Stimulated activated naive CD4-positive, alpha-beta T cell (primary cell): ENCODE measurements around the gene MAEL.
A peak's percentile ranks its signal among the peaks of the same experiment; 100 is the strongest.
"Not testable (repeated sequence)": the region's sequence is repeated elsewhere in the genome, so short reads cannot be mapped to it uniquely, and the experiment has no call there.

Experiments used
- DNase-seq, 6 experiments: peaks; one replicate each; lab custom pipeline; 2025; lab: John Stamatoyannopoulos, UW

Gene MAEL

GRCh38 chr1:166977951-166978350 is 11.1 kb upstream of the MAEL start:
- DNase-seq, result no peak

DNA sequence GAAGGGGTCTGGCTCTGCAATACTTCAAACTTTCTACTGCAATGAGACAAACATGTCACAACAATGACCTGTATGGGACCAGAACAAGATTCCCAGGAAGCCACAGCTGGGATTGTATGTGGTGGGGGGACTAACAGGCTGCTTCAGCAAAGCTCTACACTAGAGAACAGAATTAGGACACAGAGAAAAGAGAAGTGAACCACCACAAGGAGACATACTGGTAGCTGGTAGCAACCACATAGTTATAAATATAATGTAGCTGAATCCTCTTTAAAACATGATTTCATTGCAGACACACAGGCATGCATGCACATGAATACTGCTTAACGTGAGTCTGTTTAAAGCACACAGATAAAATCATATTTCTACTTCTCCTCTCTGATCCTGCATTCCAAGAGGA is 10.3 kb upstream of the MAEL start:
- no peak for DNase-seq

DNA sequence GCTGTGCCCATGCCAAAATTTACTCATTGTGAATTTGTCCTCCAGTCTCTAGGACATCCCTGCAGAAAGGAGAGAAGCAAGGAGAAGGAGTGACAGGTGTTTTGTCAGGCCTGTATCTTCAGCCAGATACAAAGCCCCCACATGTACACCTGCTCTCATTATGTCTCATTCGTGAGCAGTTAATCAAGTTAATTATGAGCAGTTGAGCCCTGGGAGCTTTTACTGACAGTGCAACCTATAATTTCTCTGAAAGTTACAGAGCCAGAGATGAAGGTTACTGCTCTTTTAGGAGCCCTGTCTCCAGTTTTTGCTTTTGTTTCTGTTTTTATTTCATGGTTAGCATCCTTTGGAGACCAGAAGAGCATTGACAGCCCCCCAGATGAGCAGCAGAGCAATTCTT is 8.7 kb upstream of the MAEL start:
- no peak for DNase-seq

DNA sequence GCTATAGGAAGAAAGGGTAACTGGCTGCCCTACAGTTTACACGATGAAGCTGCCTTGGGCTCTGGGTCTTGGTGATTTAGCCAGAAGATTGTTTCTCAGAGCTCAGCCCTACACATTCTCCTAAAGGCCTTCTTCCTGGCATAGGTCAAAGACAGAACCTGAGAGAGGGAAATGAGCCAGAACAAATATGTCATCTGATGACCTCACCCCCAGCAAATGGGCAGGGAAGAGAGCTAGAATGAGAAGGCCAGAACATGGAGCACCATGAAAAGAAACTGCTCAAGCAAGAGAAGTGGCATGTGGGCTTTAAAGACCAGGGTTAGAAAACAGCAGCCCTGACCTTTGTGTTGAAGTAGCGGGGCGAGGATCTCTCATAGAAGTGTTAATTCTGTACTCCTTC is 8.3 kb upstream of the MAEL start:
- DNase-seq, result no peak

DNA sequence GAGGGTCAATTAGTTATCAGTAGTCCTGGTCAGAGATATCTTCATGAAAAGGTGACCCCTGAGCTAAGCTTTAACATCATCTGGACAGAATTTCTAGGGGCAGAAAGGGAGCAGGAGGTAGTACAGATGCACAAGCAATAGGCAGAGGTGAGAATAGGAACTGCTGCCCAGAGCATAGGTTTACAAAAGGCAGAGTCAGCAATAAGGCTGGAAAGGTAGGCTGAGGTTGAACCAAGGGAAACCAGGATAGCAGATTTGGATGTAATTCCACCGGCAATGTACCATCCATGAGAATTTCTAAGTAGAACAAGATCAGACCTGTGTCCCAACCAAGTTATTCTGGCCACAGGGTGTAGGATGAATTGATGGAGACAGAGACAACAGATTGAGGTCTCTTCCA is 7.5 kb upstream of the MAEL start:
- no peak for DNase-seq

GRCh38 chr1:166999075-166999474 is 10.0 kb downstream of the MAEL start:
- no peak for DNase-seq

- no peak for DNase-seq
Measured at GRCh38 chr1:166999500-167000055, 10.5 kb downstream of the MAEL start.

- DNase-seq, result no peak
Measured at GRCh38 chr1:167000546-167000945, 11.5 kb downstream of the MAEL start.

- no peak for DNase-seq
Measured at GRCh38 chr1:167002354-167002753, 13.3 kb downstream of the MAEL start.

GRCh38 chr1:167003711-167004110 is 14.6 kb downstream of the MAEL start:
- DNase-seq, result no peak

- DNase-seq, result no peak
Measured at GRCh38 chr1:167011560-167012191, 22.6 kb downstream of the MAEL start.

- no peak for DNase-seq
Measured at GRCh38 chr1:167012570-167012969, 23.5 kb downstream of the MAEL start.

GRCh38 chr1:167013108-167013929 is 24.2 kb downstream of the MAEL start:
- no peak for DNase-seq

DNA sequence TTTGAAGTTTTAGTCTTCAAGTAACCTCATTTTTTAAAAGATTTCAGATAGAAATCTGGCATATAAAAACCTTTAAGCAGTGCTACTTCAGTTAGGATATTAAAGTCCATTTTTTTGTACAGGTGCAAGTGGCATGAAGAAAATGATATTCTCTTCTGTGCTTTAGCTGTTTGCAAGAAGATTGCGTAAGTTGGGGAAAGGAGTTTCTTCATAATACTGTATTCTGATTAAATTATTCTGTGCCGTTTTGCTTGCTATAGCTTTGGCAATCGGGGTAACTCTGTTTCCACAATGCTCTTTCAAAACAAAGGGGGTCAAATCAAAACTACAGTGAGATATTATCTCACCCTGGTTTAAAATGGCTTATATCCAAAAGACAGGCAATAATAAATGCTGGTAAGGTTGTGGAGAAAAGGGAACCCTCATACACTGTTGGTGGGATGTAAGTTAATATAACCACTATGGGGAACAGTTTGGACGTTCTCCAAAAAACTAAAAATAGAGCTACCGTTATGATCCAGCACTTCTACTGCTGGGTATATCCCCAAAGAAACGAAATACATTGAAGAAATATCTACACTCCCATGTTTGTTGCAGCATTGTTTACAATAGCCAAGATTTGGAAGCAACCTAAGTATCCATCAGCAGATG is 27.1 kb downstream of the MAEL start:
- DNase-seq, result no peak

DNA sequence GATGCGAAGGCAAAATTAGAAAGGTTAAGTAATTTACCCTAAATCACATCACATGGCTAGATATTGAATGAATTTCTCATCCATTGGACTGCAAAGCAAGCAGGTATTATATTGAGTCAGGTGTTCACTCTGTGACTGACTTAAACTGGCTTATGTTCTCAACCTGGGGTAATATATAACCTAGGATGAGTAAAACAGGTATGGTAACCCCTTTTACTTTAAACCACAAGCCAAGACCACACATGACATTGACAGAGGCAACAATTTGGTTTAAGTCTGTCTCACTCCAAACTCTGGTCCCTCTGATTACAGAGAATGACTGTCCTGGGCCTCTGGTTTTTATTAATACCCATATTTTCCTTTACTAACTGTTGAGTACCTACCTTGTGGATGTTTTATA is 33.3 kb downstream of the MAEL start:
- no peak for DNase-seq

DNA sequence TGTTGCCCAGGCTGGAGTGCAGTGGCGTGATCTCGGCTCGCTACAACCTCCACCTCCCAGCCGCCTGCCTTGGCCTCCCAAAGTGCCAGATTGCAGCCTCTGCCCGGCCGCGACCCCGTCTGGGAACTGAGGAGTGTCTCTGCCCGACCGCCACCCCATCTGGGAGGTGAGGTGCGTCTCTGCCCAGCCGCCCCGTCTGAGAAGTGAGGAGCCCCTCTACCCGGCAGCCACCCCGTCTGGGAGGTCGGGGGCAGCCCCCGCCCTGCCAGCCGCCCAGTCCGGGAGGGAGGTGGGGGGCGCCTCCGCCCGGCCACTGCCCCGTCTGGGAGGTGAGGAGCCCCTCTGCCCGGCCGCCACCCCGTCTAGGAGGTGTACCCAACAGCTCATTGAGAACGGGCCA is 40.5 kb downstream of the MAEL start:
- not testable (repeated sequence) for DNase-seq

- DNase-seq, result no peak
Measured at GRCh38 chr1:167033646-167034045, 44.6 kb downstream of the MAEL start.

- DNase-seq, result peak; percentile 22 to 61 (median 57)
Measured at GRCh38 chr1:167043752-167044488, 54.8 kb downstream of the MAEL start.

DNA sequence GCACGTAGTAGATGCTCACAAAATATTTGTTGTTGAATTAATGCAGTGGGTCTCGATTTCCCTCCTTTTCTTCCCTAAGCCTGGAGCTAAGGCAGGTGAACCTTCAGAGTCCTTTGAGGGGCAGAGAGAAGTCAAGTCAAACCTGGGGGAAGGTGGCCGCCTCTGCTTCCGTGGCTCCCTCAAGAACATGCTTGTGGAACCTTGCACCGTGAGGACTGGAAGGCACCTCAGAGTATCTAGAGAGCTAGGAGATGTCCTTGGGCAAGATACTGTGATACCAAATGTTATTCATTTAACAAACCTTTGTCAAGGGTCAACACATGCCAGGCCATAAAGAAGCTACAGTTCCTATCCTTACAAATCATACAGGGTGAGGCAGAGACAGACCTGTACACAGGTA is 62.8 kb downstream of the MAEL start:
- DNase-seq, result no peak

DNA sequence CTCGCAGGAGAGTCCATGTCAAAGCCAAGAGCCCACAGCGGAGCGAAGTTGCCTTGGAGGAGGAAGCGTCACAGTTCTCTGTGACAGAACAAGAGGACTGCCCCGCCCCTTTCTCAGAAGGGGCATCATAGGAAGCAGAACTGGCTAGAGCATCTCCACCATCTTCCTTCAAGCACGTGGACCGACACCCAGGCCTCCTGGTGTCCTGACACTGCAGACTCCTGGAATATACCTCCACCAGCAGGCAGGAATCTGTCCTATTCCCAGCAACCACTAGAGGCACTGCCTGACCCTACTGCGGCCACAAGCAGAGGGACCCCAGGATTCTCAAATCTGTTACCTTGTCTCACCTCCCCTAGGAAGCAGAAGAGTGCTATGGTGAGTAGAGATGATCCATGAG is 63.3 kb downstream of the MAEL start:
- DNase-seq, result no peak

DNA sequence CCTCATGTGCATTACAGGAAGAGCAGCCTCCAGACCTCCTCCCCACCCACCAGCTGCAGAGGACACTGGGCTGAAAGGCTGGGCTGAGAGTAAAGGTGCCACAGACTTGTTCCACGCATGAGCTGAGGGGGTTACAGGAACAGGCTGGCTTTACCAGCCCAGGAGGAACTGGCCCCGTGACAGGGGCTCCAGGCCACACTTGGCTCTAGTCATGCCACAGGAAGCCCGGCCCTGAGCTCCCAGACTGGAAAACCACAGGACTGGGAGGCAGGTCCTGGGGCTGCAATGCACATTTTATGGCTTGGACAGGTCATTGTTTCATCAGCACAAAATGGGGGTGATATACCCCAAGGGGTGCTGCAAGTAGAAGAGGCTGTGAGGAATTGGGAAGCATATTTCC is 65.5 kb downstream of the MAEL start:
- no peak for DNase-seq

GRCh38 chr1:167054946-167055630 is 66.0 kb downstream of the MAEL start:
- no peak for DNase-seq
